ENCODE results near the gene CTSD.

The CTSD gene

DNA sequence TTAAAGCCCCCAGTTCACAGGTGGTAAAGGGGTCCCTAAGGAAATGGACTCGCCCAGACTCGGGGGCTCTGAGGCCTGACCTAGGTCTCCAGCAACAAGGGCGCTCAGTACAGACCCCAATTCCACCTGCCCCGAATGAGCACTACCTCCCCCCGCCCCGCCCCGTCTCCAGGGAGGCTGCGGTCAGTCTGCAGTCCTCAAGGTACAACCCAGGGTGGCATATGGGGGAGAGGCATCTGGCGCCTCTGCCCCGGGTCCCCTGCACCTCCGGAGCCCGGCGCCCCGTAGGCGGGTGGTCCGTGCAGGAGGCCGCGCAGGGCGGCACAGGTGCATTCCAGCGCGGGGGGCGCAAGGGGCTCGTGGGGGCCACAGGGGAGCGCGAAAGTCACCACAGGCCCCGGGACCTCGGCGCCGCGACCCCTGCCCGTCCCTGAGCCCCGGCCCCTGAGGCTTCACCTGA, 361 bp downstream of the CTSD start:
- DNase-seq: no peak
- Histone ChIP-seq H3K4me3 (ENCODE audit: low read depth, low read length) (peak overlapping the region; percentile 79), H3K36me3 (replicated peaks) (peaks cover 7% of the 10 kb centered on the region), H3K27ac (peak overlapping the region; percentile 85), H3K27me3 (replicated peaks) (no peaks in the 10 kb centered on the region)
- TF ChIP-seq, protein P1, sequence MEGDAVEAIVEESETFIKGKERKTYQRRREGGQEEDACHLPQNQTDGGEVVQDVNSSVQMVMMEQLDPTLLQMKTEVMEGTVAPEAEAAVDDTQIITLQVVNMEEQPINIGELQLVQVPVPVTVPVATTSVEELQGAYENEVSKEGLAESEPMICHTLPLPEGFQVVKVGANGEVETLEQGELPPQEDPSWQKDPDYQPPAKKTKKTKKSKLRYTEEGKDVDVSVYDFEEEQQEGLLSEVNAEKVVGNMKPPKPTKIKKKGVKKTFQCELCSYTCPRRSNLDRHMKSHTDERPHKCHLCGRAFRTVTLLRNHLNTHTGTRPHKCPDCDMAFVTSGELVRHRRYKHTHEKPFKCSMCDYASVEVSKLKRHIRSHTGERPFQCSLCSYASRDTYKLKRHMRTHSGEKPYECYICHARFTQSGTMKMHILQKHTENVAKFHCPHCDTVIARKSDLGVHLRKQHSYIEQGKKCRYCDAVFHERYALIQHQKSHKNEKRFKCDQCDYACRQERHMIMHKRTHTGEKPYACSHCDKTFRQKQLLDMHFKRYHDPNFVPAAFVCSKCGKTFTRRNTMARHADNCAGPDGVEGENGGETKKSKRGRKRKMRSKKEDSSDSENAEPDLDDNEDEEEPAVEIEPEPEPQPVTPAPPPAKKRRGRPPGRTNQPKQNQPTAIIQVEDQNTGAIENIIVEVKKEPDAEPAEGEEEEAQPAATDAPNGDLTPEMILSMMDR (IDR thresholded peaks at IDR 0.05; ENCODE audit: low read depth, low read length, missing control alignments): no peak
- in situ Hi-C loops (cut with HindIII; ENCODE audit: low pct_ligation_motif_present, low sequenced_read_pairs): no loop called here

DNA sequence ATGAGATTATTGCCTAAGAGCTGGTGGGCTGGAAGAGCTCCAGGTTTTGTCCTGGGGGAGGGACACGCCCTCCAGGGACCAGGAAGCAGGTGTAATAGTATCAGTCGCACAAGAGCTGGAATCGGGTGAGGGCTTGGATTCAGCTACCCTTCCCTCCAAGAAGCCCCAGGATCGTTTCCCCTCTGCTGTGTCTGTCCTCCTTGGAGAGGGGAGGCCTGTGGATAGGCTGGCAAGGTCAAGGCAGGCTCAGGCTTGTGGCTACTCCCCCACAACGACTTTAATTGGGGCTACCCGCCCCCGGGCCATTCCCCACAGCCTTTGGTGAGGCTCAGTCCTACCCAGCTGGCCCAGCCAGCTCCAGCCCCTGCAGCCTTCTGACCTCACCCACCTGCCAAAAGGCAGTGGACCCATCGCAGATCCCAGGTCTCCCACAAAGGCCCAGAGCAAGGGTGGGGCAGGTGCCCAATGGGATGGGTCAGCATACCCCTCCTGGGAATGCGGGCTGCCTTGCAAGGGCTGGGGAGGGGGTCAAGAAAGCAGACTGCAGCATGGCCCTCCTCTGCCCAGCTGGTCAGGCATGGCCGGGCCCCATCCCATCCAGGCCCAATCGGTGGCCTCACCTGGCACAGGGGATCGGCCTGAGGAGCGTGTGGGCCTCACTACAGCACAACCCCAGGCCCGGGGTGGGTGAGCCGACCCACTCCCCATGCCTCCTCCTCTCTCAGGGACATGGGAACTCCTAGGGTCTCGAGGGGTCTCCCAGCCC, 1.0 kb downstream of the CTSD start:
- Histone ChIP-seq H3K36me3 (replicated peaks) (peaks cover 7% of the 10 kb centered on the region), H3K27ac (no peak overlapping the region), H3K27me3 (replicated peaks) (no peaks in the 10 kb centered on the region), H3K4me3 (ENCODE audit: low read depth, low read length) (peak overlapping the region; percentile 79)
- TF ChIP-seq, protein P1 (IDR thresholded peaks at IDR 0.05; ENCODE audit: low read depth, low read length, missing control alignments): no peak
- no peak for DNase-seq
- in situ Hi-C loops (cut with HindIII; ENCODE audit: low pct_ligation_motif_present, low sequenced_read_pairs): no loop called here

DNA sequence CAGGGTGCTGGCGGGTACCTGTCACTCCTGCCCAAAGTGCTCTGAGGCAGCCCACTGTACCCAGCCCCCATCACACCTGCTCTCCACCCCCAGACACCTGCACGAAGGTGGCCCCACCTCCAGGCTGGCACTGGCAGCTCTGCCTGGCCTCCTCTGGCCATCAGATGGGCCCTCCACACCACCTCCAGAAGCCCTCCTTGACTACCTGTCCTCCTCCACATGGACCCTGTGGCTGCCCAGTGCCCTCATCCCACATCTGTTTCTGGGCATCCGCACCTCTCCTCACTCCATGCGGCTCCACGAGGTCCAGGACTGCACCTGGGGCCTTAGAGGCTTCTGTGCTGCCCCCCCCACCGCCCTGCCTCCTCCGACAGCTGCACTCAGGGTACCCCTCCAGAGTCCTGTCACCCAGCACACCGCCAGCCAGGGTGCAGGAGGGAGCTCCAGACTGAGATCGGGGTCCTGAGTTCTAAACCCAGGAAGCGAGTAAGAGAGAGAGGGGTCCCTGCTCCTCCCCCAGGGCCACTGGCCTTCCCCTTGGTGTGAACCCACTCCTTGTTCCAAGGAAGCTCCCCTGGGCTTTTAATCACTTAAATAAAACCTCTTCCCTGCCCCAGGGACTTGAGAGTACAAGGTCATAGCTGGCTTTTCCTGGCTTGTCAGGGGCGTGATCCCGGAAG, 1.7 kb downstream of the CTSD start:
- Histone ChIP-seq H3K27ac (no peak overlapping the region), H3K36me3 (replicated peaks) (peaks cover 13% of the 10 kb centered on the region), H3K27me3 (replicated peaks) (no peaks in the 10 kb centered on the region), H3K4me3 (ENCODE audit: low read depth, low read length) (peak overlapping the region; percentile 79)
- DNase-seq: no peak
- TF ChIP-seq, protein P1 (IDR thresholded peaks at IDR 0.05; ENCODE audit: low read depth, low read length, missing control alignments): no peak
- in situ Hi-C loops (cut with HindIII; ENCODE audit: low pct_ligation_motif_present, low sequenced_read_pairs): no loop called here

DNA sequence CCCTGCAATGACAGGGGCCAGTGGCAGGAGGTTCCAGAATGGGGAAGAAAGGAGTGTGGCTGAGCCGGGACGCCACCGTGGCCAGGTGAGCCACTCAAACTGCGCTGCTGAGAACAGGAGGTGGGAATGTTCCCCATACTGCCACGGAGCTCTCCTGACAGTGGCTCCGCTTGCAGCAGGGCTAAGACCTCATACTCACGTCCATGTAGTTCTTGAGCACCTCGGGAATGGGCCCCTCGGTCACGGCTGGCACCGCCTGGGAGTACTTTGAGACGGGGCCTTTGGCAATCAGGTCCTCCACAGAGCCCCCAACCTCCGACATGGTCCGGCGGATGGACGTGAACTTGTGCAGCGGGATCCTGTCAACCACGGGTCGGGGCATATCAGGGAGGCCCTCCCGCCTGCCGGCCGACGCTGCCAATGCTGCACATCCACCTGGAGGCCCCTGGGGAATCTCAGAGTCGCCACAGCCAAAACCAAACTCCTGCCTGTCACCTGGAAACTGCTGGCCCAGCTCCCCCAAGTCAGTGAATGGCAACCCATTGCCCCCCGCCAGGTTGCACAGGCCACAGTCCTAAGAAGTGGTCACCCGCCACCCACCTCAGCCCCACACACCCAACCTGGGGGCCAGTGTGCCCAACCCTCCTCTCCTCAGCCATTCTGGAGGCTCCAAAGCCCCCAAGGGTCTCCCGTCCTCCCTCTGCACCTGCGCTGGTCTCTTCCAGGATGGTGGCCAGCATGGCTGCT, 2.4 kb downstream of the CTSD start:
- TF ChIP-seq, protein P1 (IDR thresholded peaks at IDR 0.05; ENCODE audit: low read depth, low read length, missing control alignments): no peak
- in situ Hi-C loops (cut with HindIII; ENCODE audit: low pct_ligation_motif_present, low sequenced_read_pairs): no loop called here
- no peak for DNase-seq
- H3K27ac ChIP-seq: no peak overlapping the region
- H3K36me3 ChIP-seq (replicated peaks): peaks cover 14% of the 10 kb centered on the region
- H3K27me3 ChIP-seq (replicated peaks): no peaks in the 10 kb centered on the region
- no peak overlapping the region for H3K4me3 ChIP-seq (ENCODE audit: low read depth, low read length)

DNA sequence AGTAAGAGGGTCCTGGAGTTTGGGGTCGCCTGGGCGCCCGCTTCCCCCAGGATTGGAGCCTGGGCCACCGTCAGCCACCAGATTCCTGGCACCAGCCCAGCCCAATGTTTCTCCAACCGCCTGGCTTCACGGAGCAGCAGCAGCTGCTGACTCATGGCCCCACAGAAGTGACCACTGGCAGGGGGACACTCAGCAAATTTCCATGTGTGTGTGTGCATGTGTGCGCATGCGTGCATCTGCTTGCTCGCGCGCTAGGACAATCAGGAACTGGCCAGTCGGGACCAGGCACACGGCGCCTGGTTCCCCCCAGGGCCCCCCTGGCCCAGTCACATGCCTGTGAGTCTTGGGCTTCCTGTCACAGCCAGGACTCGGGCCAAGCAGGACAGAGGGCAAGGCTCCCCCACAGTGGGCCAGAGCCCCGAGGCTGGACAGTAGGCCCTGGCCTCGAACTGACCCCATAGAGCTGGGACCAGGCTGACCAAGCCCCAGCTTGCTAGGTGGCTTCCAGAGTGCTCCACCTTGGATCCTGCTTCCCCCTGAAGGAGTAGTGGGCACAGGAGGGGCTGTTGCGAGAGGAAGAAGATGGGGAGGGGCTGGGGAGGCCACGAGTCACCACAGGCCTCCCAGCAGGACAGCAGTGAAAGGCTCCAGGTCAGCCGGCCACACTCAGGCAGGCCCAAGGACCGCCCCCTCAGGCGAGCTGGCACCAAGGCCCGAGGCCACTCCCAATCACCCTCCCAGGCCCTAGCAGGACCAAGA, 3.2 kb downstream of the CTSD start:
- no peaks in the 10 kb centered on the region for H3K27me3 ChIP-seq (replicated peaks)
- H3K36me3 ChIP-seq (replicated peaks): peaks cover 14% of the 10 kb centered on the region
- peak; percentile 67 for DNase-seq
- no peak overlapping the region for H3K4me3 ChIP-seq (ENCODE audit: low read depth, low read length)
- H3K27ac ChIP-seq: peak overlapping the region; percentile 34
- in situ Hi-C loops (cut with HindIII; ENCODE audit: low pct_ligation_motif_present, low sequenced_read_pairs): no loop called here
- TF ChIP-seq, protein P1 (IDR thresholded peaks at IDR 0.05; ENCODE audit: low read depth, low read length, missing control alignments): no peak
